Dendritic cell treated with granulocyte-macrophage colony-stimulating factor and Interleukin-4, amounts not matched to agents 40 ng/mL and 50 ng/mL, for 4 days (primary cell): Measurements from ENCODE around the gene CIDEA.
"Not testable (repeated sequence)": the region's sequence is repeated elsewhere in the genome, so short reads cannot be mapped to it uniquely, and the experiment has no call there.

Experiments used
- H3K27ac Mint-ChIP-seq: one replicate; pipeline ENCODE4 v1.8.0; 2022; ENCODE audit warnings: mild to moderate bottlenecking, mixed read lengths
- H3K27me3 Mint-ChIP-seq: one replicate; pipeline ENCODE4 v1.8.0; 2022; ENCODE audit warnings: mild to moderate bottlenecking, mixed read lengths
- H3K36me3 Mint-ChIP-seq: one replicate; pipeline ENCODE4 v1.8.0; 2022; ENCODE audit warnings: low read depth, mixed read lengths
- H3K4me1 Mint-ChIP-seq: one replicate; pipeline ENCODE4 v1.8.0; 2022; ENCODE audit warnings: low read depth, mixed read lengths
- H3K4me3 Mint-ChIP-seq: one replicate; pipeline ENCODE4 v1.8.0; 2022; ENCODE audit warnings: mild to moderate bottlenecking, moderate library complexity, mixed read lengths
- H3K9me3 Mint-ChIP-seq: one replicate; pipeline ENCODE4 v1.8.0; 2022; ENCODE audit warnings: mixed read lengths
- intact Hi-C: fragments of 100-400 bp; cut with micrococcal nuclease; formaldehyde crosslinking; loops from one replicate; pipeline ENCODE4 v1.15.0; 2022

Gene CIDEA, protein sequence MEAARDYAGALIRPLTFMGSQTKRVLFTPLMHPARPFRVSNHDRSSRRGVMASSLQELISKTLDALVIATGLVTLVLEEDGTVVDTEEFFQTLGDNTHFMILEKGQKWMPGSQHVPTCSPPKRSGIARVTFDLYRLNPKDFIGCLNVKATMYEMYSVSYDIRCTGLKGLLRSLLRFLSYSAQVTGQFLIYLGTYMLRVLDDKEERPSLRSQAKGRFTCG

DNA sequence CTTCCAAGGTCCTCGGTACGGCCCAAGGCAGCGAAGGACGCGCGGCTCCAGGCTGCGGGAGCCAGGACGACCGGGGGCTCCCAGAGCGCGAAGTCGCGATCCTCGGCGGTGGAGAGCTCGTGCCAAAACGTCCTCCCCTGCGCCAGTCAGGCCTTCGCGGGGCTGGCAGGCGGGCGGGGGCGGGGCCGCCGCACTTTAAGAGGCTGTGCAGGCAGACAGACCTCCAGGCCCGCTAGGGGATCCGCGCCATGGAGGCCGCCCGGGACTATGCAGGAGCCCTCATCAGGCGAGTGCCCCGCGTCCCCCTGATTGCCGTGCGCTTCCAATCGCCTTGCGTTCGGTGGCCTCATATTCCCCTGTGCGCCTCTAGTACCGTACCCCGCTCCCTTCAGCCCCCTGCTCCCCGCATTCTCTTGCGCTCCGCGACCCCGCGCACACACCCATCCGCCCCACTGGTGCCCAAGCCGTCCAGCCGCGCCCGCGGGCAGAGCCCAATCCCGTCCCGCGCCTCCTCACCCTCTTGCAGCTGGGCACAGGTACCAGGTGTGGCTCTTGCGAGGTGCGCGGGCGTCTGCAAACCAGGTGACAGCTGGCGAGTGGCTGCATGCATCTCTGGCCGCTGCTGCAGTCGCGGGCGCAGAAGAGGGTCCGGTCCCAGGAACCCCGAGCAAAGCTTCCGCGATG is at the start of gene CIDEA:
CIDEA (plus strand) TSS at position 226 of the 684 bp plus-strand sequence; CDS start at position 249, 23 bp downstream.
- Mint-ChIP-seq H3K4me1 (peaks cover 27% of the 10 kb centered on the region), H3K27ac (no peak within 1 kb of the TSS), H3K27me3 (peaks cover 79% of the 10 kb centered on the region), H3K9me3 (no peaks in the 10 kb centered on the region), H3K4me3 (no peak within 1 kb of the TSS), H3K36me3 (no peaks in the 10 kb centered on the region)
- intact Hi-C loops: no loop called here

DNA sequence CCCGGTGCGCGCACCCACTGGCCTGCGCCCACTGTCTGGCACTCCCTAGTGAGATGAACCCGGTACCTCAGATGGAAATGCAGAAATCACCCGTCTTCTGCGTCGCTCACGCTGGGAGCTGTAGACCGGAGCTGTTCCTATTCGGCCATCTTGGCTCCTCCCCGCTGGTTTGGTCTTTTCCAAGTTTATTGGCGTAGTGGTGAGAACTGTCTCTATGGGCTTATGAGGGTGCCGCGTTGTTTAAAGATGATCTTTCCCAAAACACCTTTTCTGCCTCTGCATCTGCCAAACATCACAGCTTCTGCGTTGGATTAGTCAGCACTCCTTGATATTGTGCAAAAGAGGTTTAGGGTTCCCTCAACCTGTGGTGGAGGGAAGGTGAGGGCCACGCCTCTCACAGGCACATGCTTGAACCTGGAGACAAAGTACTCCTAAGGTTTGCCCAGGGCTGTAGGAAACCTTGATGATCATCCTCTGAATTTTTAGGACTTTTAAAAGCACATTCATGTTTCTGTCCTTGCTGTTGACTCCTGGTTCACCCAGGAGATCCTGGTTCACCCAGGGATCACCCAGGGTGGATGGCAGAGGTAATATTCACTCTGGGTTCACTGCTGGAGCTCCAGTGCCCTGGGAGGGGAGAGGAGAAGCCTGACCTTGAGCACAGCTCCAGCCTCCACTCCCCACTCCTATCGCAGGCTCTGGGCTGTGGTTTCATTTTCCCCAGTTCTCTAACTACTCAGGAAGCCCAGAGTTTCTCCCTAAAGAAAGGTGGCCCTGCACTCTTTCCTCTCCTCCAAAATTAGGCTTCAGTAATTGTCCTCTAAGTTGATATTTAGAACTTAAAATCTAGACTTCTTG is 45.6 kb upstream of the CIDEA start:
- H3K9me3 Mint-ChIP-seq, H3K4me3 Mint-ChIP-seq, H3K4me1 Mint-ChIP-seq, H3K27me3 Mint-ChIP-seq, H3K27ac Mint-ChIP-seq, intact Hi-C loops, H3K36me3 Mint-ChIP-seq: not testable (repeated sequence)

GRCh38 chr18:12212308-12212707 is 41.9 kb upstream of the CIDEA start:
- H3K4me3 Mint-ChIP-seq, H3K4me1 Mint-ChIP-seq, H3K9me3 Mint-ChIP-seq, intact Hi-C loops, H3K36me3 Mint-ChIP-seq, H3K27me3 Mint-ChIP-seq, H3K27ac Mint-ChIP-seq: not testable (repeated sequence)

GRCh38 chr18:12214296-12215005 is 39.7 kb upstream of the CIDEA start:
- H3K27me3 Mint-ChIP-seq, H3K9me3 Mint-ChIP-seq, H3K27ac Mint-ChIP-seq, intact Hi-C loops, H3K4me1 Mint-ChIP-seq, H3K36me3 Mint-ChIP-seq, H3K4me3 Mint-ChIP-seq: not testable (repeated sequence)

GRCh38 chr18:12216471-12216870 is 37.7 kb upstream of the CIDEA start:
- H3K9me3 Mint-ChIP-seq, H3K36me3 Mint-ChIP-seq, intact Hi-C loops, H3K27ac Mint-ChIP-seq, H3K4me3 Mint-ChIP-seq, H3K4me1 Mint-ChIP-seq, H3K27me3 Mint-ChIP-seq: not testable (repeated sequence)

DNA sequence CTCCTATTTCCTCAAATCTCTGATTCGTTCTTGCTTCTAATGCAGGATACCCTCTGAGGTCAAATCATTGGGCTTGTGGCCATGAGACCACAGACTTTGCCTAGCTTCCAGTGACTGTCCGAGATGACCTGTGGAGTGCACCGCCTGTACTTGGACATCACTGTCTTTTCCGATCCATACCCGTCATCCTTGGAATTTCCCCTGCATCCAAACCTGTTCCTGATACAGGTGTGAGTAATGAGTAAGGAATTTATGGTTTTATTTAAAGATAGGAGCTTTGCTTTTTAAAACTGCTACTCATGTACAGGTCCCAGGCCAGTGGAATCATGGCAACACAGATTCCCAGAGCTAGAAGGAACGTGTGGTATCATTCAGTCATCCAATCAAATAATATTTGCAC is 35.6 kb upstream of the CIDEA start:
- H3K4me1 Mint-ChIP-seq, H3K27me3 Mint-ChIP-seq, H3K27ac Mint-ChIP-seq, H3K36me3 Mint-ChIP-seq, H3K9me3 Mint-ChIP-seq, H3K4me3 Mint-ChIP-seq, intact Hi-C loops: not testable (repeated sequence)

DNA sequence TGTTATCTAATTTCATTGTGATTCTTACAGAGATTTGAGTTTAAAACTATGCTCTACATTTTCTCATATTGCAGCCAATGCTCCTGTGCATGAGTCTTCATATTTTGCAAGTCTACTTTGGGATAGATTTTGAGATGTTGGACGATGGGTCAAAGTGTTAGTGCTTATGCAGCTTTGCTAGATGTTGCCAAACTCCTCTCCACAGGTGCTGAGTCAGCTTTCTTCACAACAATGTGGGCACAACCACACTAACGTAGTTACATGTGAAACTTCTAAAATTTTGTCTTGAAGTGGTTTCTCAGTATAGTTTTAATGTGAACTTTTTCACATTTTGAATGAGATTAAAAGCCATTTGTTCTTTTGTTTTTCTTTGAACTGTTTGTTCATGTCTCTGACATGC is 32.1 kb upstream of the CIDEA start:
- H3K4me3 Mint-ChIP-seq, H3K27ac Mint-ChIP-seq, H3K36me3 Mint-ChIP-seq, H3K27me3 Mint-ChIP-seq, intact Hi-C loops, H3K9me3 Mint-ChIP-seq: not testable (repeated sequence)
- H3K4me1 Mint-ChIP-seq: peaks cover 11% of the 10 kb centered on the region

DNA sequence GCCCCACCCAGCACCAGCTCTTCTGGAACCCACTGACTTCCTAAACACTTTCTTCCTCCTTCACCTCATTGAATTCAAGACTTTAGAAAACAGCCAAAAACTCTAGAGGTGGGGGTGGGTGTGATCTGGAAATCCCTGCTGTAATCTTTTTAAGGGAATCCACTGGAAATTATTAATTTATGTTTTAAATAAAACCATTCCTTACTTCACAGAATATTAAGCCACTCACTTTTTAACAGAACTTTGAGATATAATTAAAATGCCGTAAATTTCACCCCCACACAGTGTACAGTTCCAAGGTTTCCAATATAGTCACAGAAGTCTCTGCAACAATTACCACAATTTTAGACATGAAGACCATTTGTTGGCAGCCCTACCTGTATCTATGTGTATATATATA is 30.8 kb upstream of the CIDEA start:
- H3K4me3 Mint-ChIP-seq, H3K36me3 Mint-ChIP-seq, H3K9me3 Mint-ChIP-seq, intact Hi-C loops, H3K27ac Mint-ChIP-seq, H3K27me3 Mint-ChIP-seq: not testable (repeated sequence)
- H3K4me1 Mint-ChIP-seq: peaks cover 11% of the 10 kb centered on the region

DNA sequence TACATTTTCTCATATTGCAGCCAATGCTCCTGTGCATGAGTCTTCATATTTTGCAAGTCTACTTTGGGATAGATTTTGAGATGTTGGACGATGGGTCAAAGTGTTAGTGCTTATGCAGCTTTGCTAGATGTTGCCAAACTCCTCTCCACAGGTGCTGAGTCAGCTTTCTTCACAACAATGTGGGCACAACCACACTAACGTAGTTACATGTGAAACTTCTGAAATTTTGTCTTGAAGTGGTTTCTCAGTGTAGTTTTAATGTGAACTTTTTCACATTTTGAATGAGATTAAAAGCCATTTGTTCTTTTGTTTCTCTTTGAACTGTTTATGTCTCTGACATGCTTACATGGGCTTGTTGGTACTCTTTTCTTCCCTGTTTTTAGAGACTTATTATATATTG is 27.4 kb upstream of the CIDEA start:
- H3K36me3 Mint-ChIP-seq, H3K9me3 Mint-ChIP-seq, intact Hi-C loops, H3K4me3 Mint-ChIP-seq, H3K27ac Mint-ChIP-seq, H3K27me3 Mint-ChIP-seq: not testable (repeated sequence)
- peaks cover 11% of the 10 kb centered on the region for H3K4me1 Mint-ChIP-seq

DNA sequence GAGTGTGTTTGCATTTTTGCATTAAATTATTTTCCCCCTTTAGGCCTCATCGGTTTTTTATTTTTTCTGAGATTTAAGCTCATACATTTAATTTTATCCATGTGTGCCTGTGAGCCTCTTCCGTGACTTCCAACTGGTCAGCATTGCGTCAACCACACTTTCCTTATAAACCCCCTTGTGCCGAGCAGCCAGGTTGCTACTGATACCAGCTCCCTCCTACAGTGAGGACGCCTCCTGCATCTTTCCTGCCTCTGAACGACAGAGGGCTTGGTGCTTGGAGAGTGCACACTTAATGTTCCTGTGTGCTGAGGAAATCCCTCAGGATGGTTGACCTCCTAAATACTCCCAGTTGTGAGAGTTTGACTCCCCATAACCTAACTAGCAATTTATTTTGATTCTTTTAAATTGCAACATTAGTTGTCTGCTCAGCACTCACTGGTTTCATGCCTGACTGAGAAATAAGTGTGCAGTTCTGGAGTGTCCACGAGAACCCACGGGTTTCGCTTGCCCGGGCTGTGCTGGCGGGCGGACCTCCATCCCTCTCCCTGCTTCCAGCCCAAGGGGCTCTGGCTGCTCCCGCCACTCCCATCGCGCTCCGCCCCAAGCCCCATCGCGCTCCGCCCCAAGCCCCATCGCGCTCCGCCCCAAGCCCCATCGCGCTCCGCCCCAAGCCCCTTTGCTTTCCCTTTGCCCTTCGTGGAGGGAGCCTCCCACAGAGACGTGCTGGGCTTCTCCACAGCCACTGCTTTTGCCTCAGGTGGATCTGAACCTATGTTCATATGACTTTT is 26.6 kb upstream of the CIDEA start:
- H3K27me3 Mint-ChIP-seq, H3K27ac Mint-ChIP-seq, intact Hi-C loops, H3K4me3 Mint-ChIP-seq, H3K9me3 Mint-ChIP-seq, H3K36me3 Mint-ChIP-seq: not testable (repeated sequence)
- H3K4me1 Mint-ChIP-seq: peaks cover 11% of the 10 kb centered on the region

- H3K4me1 Mint-ChIP-seq: peaks cover 11% of the 10 kb centered on the region
- H3K36me3 Mint-ChIP-seq, H3K9me3 Mint-ChIP-seq, H3K4me3 Mint-ChIP-seq, H3K27ac Mint-ChIP-seq, H3K27me3 Mint-ChIP-seq, intact Hi-C loops: not testable (repeated sequence)
These were observed 25.9 kb upstream of the CIDEA start for GRCh38 chr18:12228308-12228707.

DNA sequence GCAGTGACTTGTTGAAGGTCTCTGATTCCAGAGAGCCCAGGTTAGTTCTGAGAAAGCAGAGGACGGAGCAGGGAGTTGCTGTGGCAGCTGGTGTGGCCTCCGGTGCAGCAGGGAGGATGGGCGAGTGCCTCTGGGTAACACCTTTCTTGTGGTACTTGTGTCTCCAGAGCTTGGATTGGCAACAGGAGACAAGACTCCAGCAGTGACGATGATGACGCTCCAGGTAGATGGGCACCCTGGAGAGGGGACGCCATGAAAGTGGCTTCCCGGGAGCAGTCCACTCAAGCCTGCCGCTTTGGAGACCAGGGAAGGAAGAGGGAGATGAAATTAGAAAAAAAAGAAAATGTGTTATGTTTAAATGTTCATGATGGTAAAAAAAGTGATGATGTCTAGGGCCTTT is 23.6 kb upstream of the CIDEA start:
- H3K36me3 Mint-ChIP-seq, H3K27ac Mint-ChIP-seq, intact Hi-C loops, H3K9me3 Mint-ChIP-seq, H3K4me1 Mint-ChIP-seq, H3K4me3 Mint-ChIP-seq, H3K27me3 Mint-ChIP-seq: not testable (repeated sequence)

DNA sequence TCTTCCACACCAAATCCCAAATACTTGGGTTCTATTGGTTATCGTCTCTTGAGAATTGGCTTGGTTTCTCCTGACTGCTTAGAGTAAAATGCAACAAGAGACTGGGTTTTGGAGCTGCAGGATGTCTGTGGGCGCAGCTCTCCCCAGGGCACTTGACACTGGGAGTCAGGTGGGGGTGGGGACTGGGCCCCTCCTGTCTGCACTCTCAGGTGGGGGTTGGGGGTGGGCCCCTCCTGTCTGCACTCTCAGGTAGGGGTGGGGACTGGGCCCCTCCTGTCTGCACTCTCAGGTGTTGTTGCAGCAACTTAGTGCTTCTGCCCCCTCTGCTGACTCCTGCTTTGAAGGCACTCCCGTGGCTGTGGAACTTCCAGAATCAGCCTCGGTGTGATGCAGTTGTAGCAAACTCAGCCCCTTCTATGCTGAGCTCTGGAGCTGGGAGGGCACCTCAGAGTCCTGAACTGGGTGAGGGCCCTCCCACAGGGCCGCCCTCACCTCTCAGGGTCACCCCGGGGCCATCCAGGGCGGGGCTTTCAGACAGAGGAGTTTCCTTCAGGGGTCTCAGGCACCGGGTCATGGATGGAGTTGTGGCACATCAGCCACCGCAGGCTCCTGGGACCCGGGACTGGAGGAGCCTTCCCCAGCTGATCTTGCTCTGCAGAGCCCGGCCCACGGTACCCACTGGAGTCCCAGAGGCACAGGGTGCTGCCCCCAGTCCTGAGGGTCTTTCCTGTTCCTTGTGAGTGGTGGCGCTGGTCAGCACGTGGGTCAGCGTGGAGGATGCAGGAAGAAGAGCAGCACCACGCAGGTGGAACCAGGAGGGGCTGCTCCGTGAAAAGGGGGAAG is 22.9 kb upstream of the CIDEA start:
- no peaks in the 10 kb centered on the region for H3K9me3 Mint-ChIP-seq
- H3K4me3 Mint-ChIP-seq: no peak overlapping the region
- peaks cover 2% of the 10 kb centered on the region for H3K4me1 Mint-ChIP-seq
- H3K36me3 Mint-ChIP-seq: no peaks in the 10 kb centered on the region
- peaks cover 3% of the 10 kb centered on the region for H3K27me3 Mint-ChIP-seq
- H3K27ac Mint-ChIP-seq: no peak overlapping the region
- intact Hi-C loops: no loop called here
